ENCODE measurements around the gene ATOX1.

ATOX1 gene

GRCh38 chr5:151741678-151742423 lies 16.6 kb downstream of the ATOX1 start:
- no peaks in the 10 kb centered on the region for H3K9me3 ChIP-seq (ENCODE audit: insufficient read depth, low read depth, low read length)
- no peak overlapping the region for H3K14ac ChIP-seq (ENCODE audit: low read length)
- no peak overlapping the region for H3K4me2 ChIP-seq (ENCODE audit: low read length)
- peaks cover 11% of the 10 kb centered on the region for H3K79me1 ChIP-seq (ENCODE audit: low read length)
- H3K36me3 ChIP-seq (ENCODE audit: control insufficient read depth in 1 of 2, insufficient read depth in 2 of 2, low read length in 2 of 2): peaks cover 8 to 16% of the 10 kb centered on the region in 2 experiments
- H3K4ac ChIP-seq (ENCODE audit: low read depth, low read length): no peak overlapping the region
- no peaks in the 10 kb centered on the region for H3K27me3 ChIP-seq (ENCODE audit: insufficient read depth, low read length)
- H4K12ac ChIP-seq (ENCODE audit: low read depth, low read length): no peak overlapping the region
- H4K8ac ChIP-seq (ENCODE audit: low read depth, low read length): no peak overlapping the region
- no peak overlapping the region for H3K4me3 ChIP-seq (ENCODE audit: low read depth, low read length)
- peaks cover 14 to 16% of the 10 kb centered on the region in 2 experiments for H3K4me1 ChIP-seq (ENCODE audit: control insufficient read depth in 1 of 2, insufficient read depth in 2 of 2, low read length in 2 of 2)
- H4K91ac ChIP-seq (ENCODE audit: low read depth, low read length): peak overlapping the region; percentile 33
- no CpG with 5 or more reads among the region's 6 CpGs for WGBS (ENCODE audit: extremely low coverage, insufficient coverage, insufficient read length)
- H2BK120ac ChIP-seq (ENCODE audit: insufficient read depth, low read length, poor library complexity): peak overlapping the region; percentile 12
- H3K27ac ChIP-seq (ENCODE audit: low read depth, low read length): peak overlapping the region; percentile 35
- H2BK5ac ChIP-seq (ENCODE audit: low read depth, low read length, poor library complexity): no peak overlapping the region
- no peak overlapping the region for H3K18ac ChIP-seq (ENCODE audit: low read length)
- no peak overlapping the region for H2BK12ac ChIP-seq (ENCODE audit: low read length)
- peak; percentile 77 to 93 for DNase-seq
- H2AK5ac ChIP-seq (ENCODE audit: low read length): no peak overlapping the region
- H3K79me2 ChIP-seq (ENCODE audit: control insufficient read depth, insufficient read depth, low read length, poor library complexity): no peaks in the 10 kb centered on the region
- no peak overlapping the region for H3K9ac ChIP-seq (ENCODE audit: low read length)
- H3K23ac ChIP-seq (ENCODE audit: low read length): no peak overlapping the region
- H2AFZ ChIP-seq (ENCODE audit: insufficient read depth, low read length, poor library complexity): no peak overlapping the region

- Histone ChIP-seq H3K36me3 (ENCODE audit: control insufficient read depth in 1 of 2, insufficient read depth in 2 of 2, low read length in 2 of 2) (peaks cover 5 to 13% of the 10 kb centered on the region in 2 experiments), H3K27ac (ENCODE audit: low read depth, low read length) (peak overlapping the region; percentile 88), H2AK5ac (ENCODE audit: low read length) (no peak overlapping the region), H3K4me1 (ENCODE audit: control insufficient read depth in 1 of 2, insufficient read depth in 2 of 2, low read length in 2 of 2) (peaks cover 14 to 16% of the 10 kb centered on the region in 2 experiments), H2BK120ac (ENCODE audit: insufficient read depth, low read length, poor library complexity) (peak overlapping the region; percentile 62), H2BK12ac (ENCODE audit: low read length) (peak overlapping the region; percentile 19), H3K9me3 (ENCODE audit: insufficient read depth, low read depth, low read length) (no peaks in the 10 kb centered on the region), H4K8ac (ENCODE audit: low read depth, low read length) (no peak overlapping the region), H4K12ac (ENCODE audit: low read depth, low read length) (no peak overlapping the region), H2BK5ac (ENCODE audit: low read depth, low read length, poor library complexity) (peak overlapping the region; percentile 59), H3K27me3 (ENCODE audit: insufficient read depth, low read length) (no peaks in the 10 kb centered on the region), H3K79me2 (ENCODE audit: control insufficient read depth, insufficient read depth, low read length, poor library complexity) (no peaks in the 10 kb centered on the region), H3K23ac (ENCODE audit: low read length) (no peak overlapping the region), H3K9ac (ENCODE audit: low read length) (no peak overlapping the region), H3K14ac (ENCODE audit: low read length) (no peak overlapping the region), H3K18ac (ENCODE audit: low read length) (peak overlapping the region; percentile 43), H4K91ac (ENCODE audit: low read depth, low read length) (no peak overlapping the region), H2AFZ (ENCODE audit: insufficient read depth, low read length, poor library complexity) (no peak overlapping the region), H3K79me1 (ENCODE audit: low read length) (peaks cover 12% of the 10 kb centered on the region), H3K4me3 (ENCODE audit: low read depth, low read length) (no peak overlapping the region), H3K4ac (ENCODE audit: low read depth, low read length) (no peak overlapping the region), H3K4me2 (ENCODE audit: low read length) (peak overlapping the region; percentile 45)
- WGBS (ENCODE audit: extremely low coverage, insufficient coverage, insufficient read length): no CpG with 5 or more reads among the region's 2 CpGs
- peak in 1 of 2 donors; percentile 62 for DNase-seq
Observed at GRCh38 chr5:151740958-151741373, 17.5 kb downstream of the ATOX1 start.

- Histone ChIP-seq H3K18ac (ENCODE audit: low read length) (no peak overlapping the region), H3K79me1 (ENCODE audit: low read length) (peaks cover 12% of the 10 kb centered on the region), H3K27me3 (ENCODE audit: insufficient read depth, low read length) (no peaks in the 10 kb centered on the region), H2AFZ (ENCODE audit: insufficient read depth, low read length, poor library complexity) (no peak overlapping the region), H2BK12ac (ENCODE audit: low read length) (peak overlapping the region; percentile 45), H3K9me3 (ENCODE audit: insufficient read depth, low read depth, low read length) (no peaks in the 10 kb centered on the region), H3K23ac (ENCODE audit: low read length) (no peak overlapping the region), H3K79me2 (ENCODE audit: control insufficient read depth, insufficient read depth, low read length, poor library complexity) (no peaks in the 10 kb centered on the region), H3K4me1 (ENCODE audit: control insufficient read depth in 1 of 2, insufficient read depth in 2 of 2, low read length in 2 of 2) (peaks cover 14 to 16% of the 10 kb centered on the region in 2 experiments), H3K4ac (ENCODE audit: low read depth, low read length) (peak overlapping the region; percentile 17), H3K14ac (ENCODE audit: low read length) (peak overlapping the region; percentile 30), H4K91ac (ENCODE audit: low read depth, low read length) (peak overlapping the region; percentile 65), H2AK5ac (ENCODE audit: low read length) (peak overlapping the region; percentile 28), H2BK120ac (ENCODE audit: insufficient read depth, low read length, poor library complexity) (peak overlapping the region; percentile 56), H2BK5ac (ENCODE audit: low read depth, low read length, poor library complexity) (peak overlapping the region; percentile 80), H3K27ac (ENCODE audit: low read depth, low read length) (peak overlapping the region; percentile 88), H4K12ac (ENCODE audit: low read depth, low read length) (no peak overlapping the region), H3K4me2 (ENCODE audit: low read length) (peak overlapping the region; percentile 45), H3K36me3 (ENCODE audit: control insufficient read depth in 1 of 2, insufficient read depth in 2 of 2, low read length in 2 of 2) (peaks cover 5 to 11% of the 10 kb centered on the region in 2 experiments), H3K9ac (ENCODE audit: low read length) (no peak overlapping the region), H3K4me3 (ENCODE audit: low read depth, low read length) (no peak overlapping the region), H4K8ac (ENCODE audit: low read depth, low read length) (peak overlapping the region; percentile 34)
- WGBS (ENCODE audit: extremely low coverage, insufficient coverage, insufficient read length): no CpG with 5 or more reads among the region's 11 CpGs
- DNase-seq: peak; percentile 56 to 87
Observed at GRCh38 chr5:151740336-151740942, 18.0 kb downstream of the ATOX1 start.

GRCh38 chr5:151739939-151740335 lies 18.5 kb downstream of the ATOX1 start:
- no peak overlapping the region for H4K12ac ChIP-seq (ENCODE audit: low read depth, low read length)
- H3K4me1 ChIP-seq (ENCODE audit: control insufficient read depth in 1 of 2, insufficient read depth in 2 of 2, low read length in 2 of 2): peaks cover 14 to 16% of the 10 kb centered on the region in 2 experiments
- no CpG with 5 or more reads among the region's 4 CpGs for WGBS (ENCODE audit: extremely low coverage, insufficient coverage, insufficient read length)
- no peaks in the 10 kb centered on the region for H3K27me3 ChIP-seq (ENCODE audit: insufficient read depth, low read length)
- peak overlapping the region; percentile 45 for H2BK12ac ChIP-seq (ENCODE audit: low read length)
- no peak overlapping the region for H4K91ac ChIP-seq (ENCODE audit: low read depth, low read length)
- H3K9me3 ChIP-seq (ENCODE audit: insufficient read depth, low read depth, low read length): no peaks in the 10 kb centered on the region
- peak overlapping the region; percentile 56 for H2BK120ac ChIP-seq (ENCODE audit: insufficient read depth, low read length, poor library complexity)
- H3K4me2 ChIP-seq (ENCODE audit: low read length): peak overlapping the region; percentile 24
- peak overlapping the region; percentile 28 for H2AK5ac ChIP-seq (ENCODE audit: low read length)
- peak overlapping the region; percentile 80 for H2BK5ac ChIP-seq (ENCODE audit: low read depth, low read length, poor library complexity)
- no peak overlapping the region for H3K14ac ChIP-seq (ENCODE audit: low read length)
- no peak overlapping the region for H3K4ac ChIP-seq (ENCODE audit: low read depth, low read length)
- H3K23ac ChIP-seq (ENCODE audit: low read length): no peak overlapping the region
- DNase-seq: peak; percentile 16 to 54
- H4K8ac ChIP-seq (ENCODE audit: low read depth, low read length): peak overlapping the region; percentile 34
- H3K18ac ChIP-seq (ENCODE audit: low read length): no peak overlapping the region
- H3K79me2 ChIP-seq (ENCODE audit: control insufficient read depth, insufficient read depth, low read length, poor library complexity): no peaks in the 10 kb centered on the region
- no peak overlapping the region for H3K4me3 ChIP-seq (ENCODE audit: low read depth, low read length)
- H3K9ac ChIP-seq (ENCODE audit: low read length): no peak overlapping the region
- peaks cover 0 to 6% of the 10 kb centered on the region in 2 experiments for H3K36me3 ChIP-seq (ENCODE audit: control insufficient read depth in 1 of 2, insufficient read depth in 2 of 2, low read length in 2 of 2)
- peaks cover 12% of the 10 kb centered on the region for H3K79me1 ChIP-seq (ENCODE audit: low read length)
- H2AFZ ChIP-seq (ENCODE audit: insufficient read depth, low read length, poor library complexity): no peak overlapping the region
- H3K27ac ChIP-seq (ENCODE audit: low read depth, low read length): peak overlapping the region; percentile 88

Data from trophoblast cell (in vitro differentiated cells and primary cell).